Measurements from ENCODE around the gene AKT1S1. TPM values are rescaled to one million over a fixed set of nuclear protein-coding genes. Genes with fewer than 3 reads are reported as not detected.

Gene AKT1S1
- total and polyA plus RNA-seq, 8 donors, result 24.7 to 42.9 (median 32.8) TPM

DNA sequence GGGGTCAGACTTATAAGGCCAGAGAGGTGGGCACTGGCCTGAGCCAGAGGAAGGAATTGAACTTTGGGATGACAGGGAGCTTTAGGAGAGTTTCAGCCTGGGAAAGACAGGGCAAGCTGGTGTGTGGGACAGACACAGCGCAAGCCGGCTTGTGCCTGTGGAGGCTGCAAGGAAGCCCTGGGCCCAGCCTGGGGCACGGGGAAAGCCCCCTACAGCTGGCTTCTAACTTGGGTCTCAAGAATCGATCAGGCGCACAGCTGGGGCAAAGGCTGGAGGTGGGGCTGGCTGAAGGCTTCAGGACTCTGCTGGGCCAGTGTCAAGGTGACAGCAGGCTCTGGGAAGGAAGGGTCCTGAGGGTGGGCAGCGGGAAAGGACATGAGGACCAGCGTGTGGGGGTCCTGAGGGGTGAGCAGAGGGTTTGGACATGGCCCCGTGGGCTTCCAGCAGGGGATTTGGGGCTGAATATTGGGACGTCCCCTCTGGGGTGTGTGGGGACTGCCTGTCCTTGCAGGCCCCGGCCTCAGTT is 23.2 kb downstream of the AKT1S1 start:
- no peak for TF ChIP-seq CTCF (IDR thresholded peaks at IDR 0.05)
- H3K27ac ChIP-seq, result no peak overlapping the region
- ATAC-seq (no peak), DNase-seq (peak in 1 of 4 donors; percentile 71)
- no peaks in the 10 kb centered on the region for H3K9me3 ChIP-seq
- intact Hi-C loops (cut with DNase I), result no loop called here
- peaks cover 16 to 37% of the 10 kb centered on the region in 2 donors for H3K4me1 ChIP-seq
- H3K27me3 ChIP-seq, result peaks cover 0 to 9% of the 10 kb centered on the region in 2 donors
- peaks cover 0 to 47% of the 10 kb centered on the region in 2 donors for H3K36me3 ChIP-seq
- no peak overlapping the region for H3K4me3 ChIP-seq

- intact Hi-C loops (cut with DNase I), result no loop called here
- no peak for TF ChIP-seq CTCF (IDR thresholded peaks at IDR 0.05)
- peaks cover 22 to 49% of the 10 kb centered on the region in 2 donors for H3K4me1 ChIP-seq
- ATAC-seq (no peak), DNase-seq (no peak)
- no peak overlapping the region for H3K27ac ChIP-seq
- peaks cover 0 to 34% of the 10 kb centered on the region in 2 donors for H3K36me3 ChIP-seq
- H3K9me3 ChIP-seq, result no peaks in the 10 kb centered on the region
- H3K4me3 ChIP-seq, result peak overlapping the region in 1 of 2 donors; percentile 83
- H3K27me3 ChIP-seq, result peaks cover 0 to 9% of the 10 kb centered on the region in 2 donors
Observed at GRCh38 chr19:49852631-49853126, 24.5 kb downstream of the AKT1S1 start.

- ATAC-seq, result peak; percentile 2
- Histone ChIP-seq H3K36me3 (peaks cover 0 to 24% of the 10 kb centered on the region in 2 donors), H3K9me3 (no peaks in the 10 kb centered on the region), H3K4me1 (peaks cover 22 to 50% of the 10 kb centered on the region in 2 donors), H3K4me3 (peak overlapping the region; percentile 71 to 83), H3K27ac (peak overlapping the region; percentile 99 to 100), H3K27me3 (peaks cover 0 to 9% of the 10 kb centered on the region in 2 donors)
- TF ChIP-seq CTCF (IDR thresholded peaks at IDR 0.05), result no peak
- intact Hi-C loops (cut with DNase I), result no loop called here
- peak in 3 of 4 donors; percentile 55 to 83 (median 64) for DNase-seq
Observed at GRCh38 chr19:49851456-49852259, 25.5 kb downstream of the AKT1S1 start.

GRCh38 chr19:49850487-49851342 is 26.4 kb downstream of the AKT1S1 start, which contains the start of gene PTOV1:
PTOV1 (plus strand) TSS chr19:49851159.
- intact Hi-C loops (cut with DNase I), result no loop called here
- Histone ChIP-seq H3K4me3 (peak within 1 kb of the TSS; percentile 71 to 83), H3K36me3 (peaks cover 0 to 16% of the 10 kb centered on the region in 2 donors), H3K4me1 (peaks cover 22 to 50% of the 10 kb centered on the region in 2 donors), H3K27ac (peak within 1 kb of the TSS; percentile 99 to 100), H3K27me3 (peaks cover 0 to 9% of the 10 kb centered on the region in 2 donors), H3K9me3 (no peaks in the 10 kb centered on the region)
- peak; percentile 96 for ATAC-seq
- no peak for TF ChIP-seq CTCF (IDR thresholded peaks at IDR 0.05)
- peak; percentile 86 to 97 (median 92) for DNase-seq

Data from left lung (tissue), 10 donors.